ENCODE data around the gene VCX. TPM values are rescaled to one million over a fixed set of nuclear protein-coding genes. Genes with fewer than 3 reads are reported as not detected.
"Not testable (repeated sequence)": the region's sequence is repeated elsewhere in the genome, so short reads cannot be mapped to it uniquely, and the experiment has no call there.

VCX gene
- not detected for total RNA-seq

- DNase-seq (ENCODE audit: low spot score); intact Hi-C loops (cut with DNase I); ATAC-seq: not testable (repeated sequence)
Observed at GRCh38 chrX:7842871-7843270, at the start of gene VCX. Gene VCX, plus strand, starts transcription at chrX:7843171. Its CDS starts 33 bp downstream, at chrX:7843204.

GRCh38 chrX:7798327-7798726, 44.6 kb upstream of the VCX start:
- no peak for DNase-seq (ENCODE audit: low spot score)
- no peak for ATAC-seq
- intact Hi-C loops (cut with DNase I): no loop called here

DNA sequence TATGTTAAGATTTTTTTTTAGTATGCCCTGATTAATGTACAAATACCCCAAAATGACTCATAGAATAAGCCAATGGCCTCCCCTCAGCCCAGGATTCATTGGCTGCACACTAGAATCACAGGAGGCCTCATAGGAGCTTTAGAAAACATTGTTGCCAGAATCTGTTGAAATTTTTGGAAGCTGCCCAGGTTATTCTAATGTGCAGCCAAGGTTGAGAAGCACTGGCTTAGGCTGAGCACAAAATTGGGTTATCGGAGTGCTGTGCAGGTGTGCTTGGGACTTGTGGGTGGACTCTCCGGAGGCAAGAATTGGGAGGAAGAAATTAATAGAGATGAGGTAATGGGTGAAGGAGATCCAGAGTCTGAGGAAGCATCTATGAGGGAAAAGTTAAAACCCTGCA, 41.3 kb upstream of the VCX start:
- ATAC-seq (no peak), DNase-seq (ENCODE audit: low spot score) (no peak)
- intact Hi-C loops (cut with DNase I): no loop called here

DNA sequence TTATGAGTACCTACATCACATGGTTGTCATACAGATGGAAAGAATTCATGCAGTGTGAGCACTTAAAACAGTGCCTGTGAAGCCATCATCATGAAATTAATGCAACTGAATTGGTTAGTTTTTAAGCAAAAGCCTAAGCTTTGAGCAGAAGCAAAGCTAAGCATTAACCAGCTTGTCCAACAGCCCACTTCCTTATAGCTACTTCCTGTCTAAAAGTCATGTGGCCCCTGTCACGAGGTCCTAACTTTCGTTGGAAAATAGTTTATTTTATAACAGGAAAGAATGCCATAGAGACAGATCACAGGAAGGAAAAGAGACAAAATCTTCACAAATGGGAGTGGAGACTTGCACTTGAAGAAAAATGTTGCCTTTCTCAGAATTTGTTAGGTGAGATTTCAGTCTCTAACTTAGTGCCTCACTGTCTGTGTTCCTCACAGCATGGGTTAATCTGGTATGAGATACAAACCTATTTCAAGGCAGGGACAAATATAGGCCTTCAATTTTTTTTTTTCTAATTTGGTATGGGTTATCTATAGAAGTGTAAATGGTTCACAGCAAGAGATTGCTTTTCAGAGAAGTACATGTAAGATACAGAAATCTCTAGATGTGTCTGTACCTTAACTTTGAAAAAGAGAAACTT, 27.7 kb upstream of the VCX start:
- intact Hi-C loops (cut with DNase I): no loop called here
- DNase-seq (ENCODE audit: low spot score) (no peak), ATAC-seq (no peak)

DNA sequence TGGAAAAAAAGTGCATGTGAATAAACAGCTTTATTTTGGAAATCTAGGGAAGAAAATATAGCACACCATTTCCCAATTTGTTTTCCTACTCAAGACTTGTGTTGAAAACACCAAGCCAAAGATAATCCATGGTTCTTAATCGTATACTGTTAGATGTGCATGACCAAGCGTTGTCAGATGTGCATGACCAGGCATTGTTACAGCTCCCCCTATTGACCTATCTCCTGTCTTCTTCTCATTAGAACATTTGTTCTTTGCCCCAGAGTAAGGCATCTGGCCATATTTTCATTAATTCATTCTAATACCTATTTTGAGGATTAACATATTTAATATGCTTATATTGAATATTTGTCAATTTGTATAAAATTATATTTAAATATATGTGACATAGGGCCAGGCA, 14.4 kb upstream of the VCX start:
- intact Hi-C loops (cut with DNase I): no loop called here
- DNase-seq (ENCODE audit: low spot score): no peak
- ATAC-seq: no peak

- intact Hi-C loops (cut with DNase I): no loop called here
- no peak for ATAC-seq
- no peak for DNase-seq (ENCODE audit: low spot score)
Observed at GRCh38 chrX:7841084-7841805, 1.7 kb upstream of the VCX start.

- DNase-seq (ENCODE audit: low spot score) (no peak), ATAC-seq (no peak)
- intact Hi-C loops (cut with DNase I): no loop called here
Observed at GRCh38 chrX:7852166-7852565, 9.2 kb downstream of the VCX start.

GRCh38 chrX:7872042-7872441, 29.1 kb downstream of the VCX start:
- intact Hi-C loops (cut with DNase I): no loop called here
- ATAC-seq (no peak), DNase-seq (ENCODE audit: low spot score) (no peak)

DNA sequence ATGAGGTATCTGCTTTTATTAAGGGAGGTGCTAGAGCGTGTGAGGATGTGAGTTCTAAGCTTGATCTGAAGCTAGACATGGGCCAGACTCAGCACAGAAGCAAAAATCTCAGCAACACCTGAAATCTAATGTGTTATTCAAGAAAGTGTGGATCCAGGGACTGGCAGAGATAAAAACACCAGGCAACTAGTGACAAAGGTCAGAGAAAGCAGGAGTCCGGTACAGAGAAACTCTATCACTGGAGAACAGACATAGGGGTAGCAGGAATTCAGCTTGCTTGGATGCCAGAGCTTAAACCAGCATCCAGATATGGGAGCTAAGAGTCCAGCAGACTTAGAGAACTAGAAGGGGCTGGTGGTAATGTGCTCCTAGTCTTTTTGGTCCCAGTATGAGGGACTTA, 34.0 kb downstream of the VCX start:
- ATAC-seq: no peak
- intact Hi-C loops (cut with DNase I): no loop called here

DNA sequence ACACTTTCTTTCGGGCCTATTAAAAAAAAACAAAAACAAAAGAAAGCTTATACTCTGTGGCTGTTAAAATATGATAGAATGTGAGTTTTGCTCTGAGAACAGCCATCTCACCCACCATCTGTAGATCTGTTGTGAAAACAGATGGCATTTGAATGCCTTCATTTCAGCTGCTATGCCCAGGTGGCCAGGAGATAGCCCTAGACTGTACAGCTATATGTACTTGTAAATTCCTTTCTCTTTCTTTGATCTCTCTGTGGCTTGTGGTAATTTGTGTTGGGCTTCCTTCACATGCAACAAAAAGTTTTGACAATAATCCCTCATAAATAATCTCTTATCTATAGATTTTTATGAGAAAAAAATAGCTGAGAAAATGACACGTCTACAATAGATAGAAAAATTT, 46.2 kb downstream of the VCX start:
- no peak for ATAC-seq
- no peak for DNase-seq (ENCODE audit: low spot score)
- intact Hi-C loops (cut with DNase I): no loop called here

More for the DNA sequence above, 34.0 kb downstream of the VCX start:
- DNase-seq (ENCODE audit: low spot score): no peak

GRCh38 chrX:7889680-7890079, 46.7 kb downstream of the VCX start:
- ATAC-seq (no peak), DNase-seq (ENCODE audit: low spot score) (no peak)
- intact Hi-C loops (cut with DNase I): no loop called here

- DNase-seq (ENCODE audit: low spot score) (no peak), ATAC-seq (no peak)
- intact Hi-C loops (cut with DNase I): no loop called here
Observed at GRCh38 chrX:7891928-7892327, 49.0 kb downstream of the VCX start.

Other genes with a start within 250 kb of the VCX start
- gene PNPLA4, start 84.2 kb downstream of the VCX start, total RNA-seq: 14.4 TPM